ENCODE results near the gene SPATA21.
A peak's percentile ranks its signal among the peaks of the same experiment; 100 is the strongest.

Gene SPATA21

DNA sequence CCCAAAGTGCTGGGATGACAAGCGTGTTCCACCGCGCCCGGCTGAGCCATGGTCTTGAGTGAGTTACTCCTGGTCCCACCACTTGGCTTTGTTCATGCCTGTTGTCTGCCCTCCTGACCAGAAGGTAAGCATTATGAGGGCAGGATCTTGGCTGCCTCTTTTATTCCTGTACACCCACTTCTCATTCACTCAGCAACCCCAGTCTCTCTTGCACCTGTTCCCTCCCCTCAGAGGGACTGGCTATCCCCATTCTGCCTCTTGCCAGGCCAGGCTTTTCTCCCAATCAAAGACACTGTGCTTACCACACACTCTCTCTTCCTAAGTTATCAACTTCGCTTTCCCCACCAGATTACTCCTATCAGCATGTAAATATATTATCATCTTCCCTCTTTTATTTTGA, 26.4 kb downstream of the SPATA21 start:
- Mint-ChIP-seq H3K9me3 (no peaks in the 10 kb centered on the region), H3K27ac (no peak overlapping the region), H3K27me3 (peaks cover 7% of the 10 kb centered on the region), H3K36me3 (no peaks in the 10 kb centered on the region), H3K4me3 (no peak overlapping the region), H3K4me1 (peaks cover 5% of the 10 kb centered on the region)
- no peak for ATAC-seq

DNA sequence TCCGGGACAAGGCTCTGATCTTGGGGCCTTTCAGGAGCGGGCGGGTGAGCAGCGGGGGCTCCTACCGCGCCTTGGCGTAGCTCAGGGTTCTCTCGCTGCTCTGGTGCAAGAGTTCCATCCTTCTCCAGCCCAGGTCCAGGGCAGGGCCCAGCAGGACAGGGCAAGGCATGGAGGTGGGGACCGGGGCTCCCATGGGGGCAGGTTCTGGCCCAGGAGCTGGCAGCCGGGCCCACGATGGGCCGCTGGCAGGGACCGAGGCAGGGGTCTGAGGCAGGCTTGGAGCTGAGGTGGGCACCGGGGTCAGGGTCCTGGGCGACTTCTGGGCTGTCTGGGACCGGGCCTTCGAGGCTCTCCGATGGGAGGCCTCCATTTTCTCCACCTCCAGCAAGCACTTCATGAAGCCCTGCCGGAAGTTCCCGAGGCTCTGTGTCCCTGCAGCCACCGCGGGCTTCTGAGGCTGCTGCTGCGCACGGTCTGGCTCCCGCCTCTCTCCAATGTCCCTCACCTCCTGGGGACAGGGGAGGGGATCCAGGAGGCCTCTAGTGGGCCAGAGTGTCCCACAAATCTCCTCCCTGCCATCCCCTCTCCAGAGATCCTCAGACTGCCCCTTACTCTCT, 27.6 kb downstream of the SPATA21 start:
- ATAC-seq = peak; percentile 45
- no peaks in the 10 kb centered on the region for H3K9me3 Mint-ChIP-seq
- no peak overlapping the region for H3K4me3 Mint-ChIP-seq
- no peaks in the 10 kb centered on the region for H3K36me3 Mint-ChIP-seq
- peak overlapping the region; percentile 3 for H3K27ac Mint-ChIP-seq
- H3K27me3 Mint-ChIP-seq = peaks cover 7% of the 10 kb centered on the region
- peaks cover 5% of the 10 kb centered on the region for H3K4me1 Mint-ChIP-seq

DNA sequence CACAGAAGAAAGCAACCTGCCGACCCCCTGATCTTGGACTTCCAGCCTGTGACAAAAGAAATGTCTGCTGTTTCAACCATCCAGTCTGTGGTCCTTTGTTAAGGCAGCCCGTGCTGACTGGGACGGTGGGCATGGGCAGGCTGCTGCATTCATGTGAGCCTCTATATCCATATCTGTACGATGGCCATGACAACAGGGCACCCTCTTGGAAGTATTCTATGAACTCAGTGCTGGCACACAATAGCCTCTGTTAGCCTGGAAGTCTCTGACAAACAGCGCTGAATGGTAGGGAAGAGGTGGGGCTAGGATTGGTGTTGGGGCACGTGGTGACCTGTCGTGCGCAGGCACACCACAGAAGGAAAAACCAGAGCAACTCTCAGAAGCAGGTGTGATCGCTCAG, 30.4 kb downstream of the SPATA21 start:
- no peak overlapping the region for H3K4me3 Mint-ChIP-seq
- no peaks in the 10 kb centered on the region for H3K9me3 Mint-ChIP-seq
- peaks cover 5% of the 10 kb centered on the region for H3K4me1 Mint-ChIP-seq
- no peak overlapping the region for H3K27ac Mint-ChIP-seq
- no peaks in the 10 kb centered on the region for H3K36me3 Mint-ChIP-seq
- no peaks in the 10 kb centered on the region for H3K27me3 Mint-ChIP-seq
- ATAC-seq = no peak

DNA sequence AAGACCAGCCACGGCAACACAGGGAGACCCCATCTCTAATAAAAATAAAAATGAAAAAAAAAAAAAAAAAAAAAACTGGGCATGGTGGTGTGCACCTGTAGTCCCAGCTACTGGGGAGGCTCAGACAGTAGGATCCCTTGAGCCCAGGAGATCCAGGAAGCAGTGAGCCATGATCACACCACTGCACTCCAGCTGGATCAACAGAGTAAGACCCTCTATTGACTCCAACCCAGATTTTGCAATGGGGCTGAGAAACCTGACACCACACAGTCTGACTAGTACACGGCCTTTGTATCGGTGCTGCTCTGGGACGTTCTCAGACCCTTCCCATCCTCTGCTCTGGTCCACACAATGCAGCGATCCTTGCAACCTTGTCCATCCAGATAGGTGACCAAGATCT, 31.8 kb downstream of the SPATA21 start:
- Mint-ChIP-seq H3K27ac (no peak overlapping the region), H3K36me3 (no peaks in the 10 kb centered on the region), H3K9me3 (no peaks in the 10 kb centered on the region), H3K4me1 (peaks cover 5% of the 10 kb centered on the region), H3K27me3 (no peaks in the 10 kb centered on the region), H3K4me3 (no peak overlapping the region)
- ATAC-seq = no peak

DNA sequence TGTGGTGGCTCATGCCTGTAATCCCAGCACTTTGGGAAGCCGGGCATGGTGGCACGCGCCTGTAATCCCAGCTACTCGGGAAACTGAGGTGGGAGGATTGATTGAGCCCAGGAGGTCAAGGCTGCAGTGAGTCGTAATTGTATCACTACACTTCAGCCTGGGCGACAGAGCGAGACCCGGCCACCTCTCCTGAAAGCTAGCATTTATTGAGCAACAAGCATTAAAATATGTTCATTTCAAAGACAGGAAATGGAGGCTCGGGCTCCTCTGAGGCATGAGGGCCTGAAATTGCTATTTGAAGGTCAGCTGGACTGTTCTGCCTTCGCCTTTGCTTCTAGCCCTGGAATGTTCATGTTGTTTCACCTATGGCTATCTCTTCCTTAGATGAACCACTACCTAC, 34.5 kb downstream of the SPATA21 start:
- no peaks in the 10 kb centered on the region for H3K9me3 Mint-ChIP-seq
- peaks cover 20% of the 10 kb centered on the region for H3K36me3 Mint-ChIP-seq
- no peaks in the 10 kb centered on the region for H3K27me3 Mint-ChIP-seq
- H3K4me1 Mint-ChIP-seq = peaks cover 8% of the 10 kb centered on the region
- no peak for ATAC-seq
- H3K27ac Mint-ChIP-seq = no peak overlapping the region
- no peak overlapping the region for H3K4me3 Mint-ChIP-seq

DNA sequence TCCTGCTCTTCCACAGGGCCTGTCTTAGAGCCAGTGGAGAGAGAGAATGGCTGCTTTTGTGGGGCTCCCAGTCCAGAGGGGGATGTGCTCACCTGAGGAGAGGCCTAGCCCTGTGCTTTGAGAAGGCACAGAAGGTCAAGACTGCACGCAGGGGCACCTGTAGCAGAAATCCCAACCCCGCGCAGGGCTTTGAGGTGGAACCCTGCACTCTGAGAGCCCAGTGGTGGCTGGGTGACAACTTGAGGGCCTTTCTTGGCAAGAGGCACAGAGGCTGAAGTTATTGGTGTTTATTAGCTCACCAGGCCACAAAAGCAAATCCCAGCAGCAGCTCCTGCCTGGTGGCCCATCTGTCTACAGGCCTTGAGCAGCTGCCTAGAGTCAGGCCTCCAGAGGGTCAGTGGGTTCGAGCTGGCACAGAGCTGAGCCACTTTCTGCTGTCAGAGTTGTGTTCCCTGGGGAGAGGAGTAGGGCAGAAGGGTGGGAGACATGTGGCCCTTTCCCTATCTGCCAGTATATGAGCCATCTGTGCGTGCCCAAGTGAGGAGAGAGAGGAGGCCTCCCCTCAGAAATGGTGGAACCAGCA, 38.8 kb downstream of the SPATA21 start:
- H3K27ac Mint-ChIP-seq = peak overlapping the region; percentile 2
- peaks cover 50% of the 10 kb centered on the region for H3K36me3 Mint-ChIP-seq
- ATAC-seq = no peak
- H3K4me1 Mint-ChIP-seq = peaks cover 24% of the 10 kb centered on the region
- H3K9me3 Mint-ChIP-seq = no peaks in the 10 kb centered on the region
- H3K27me3 Mint-ChIP-seq = no peaks in the 10 kb centered on the region
- H3K4me3 Mint-ChIP-seq = no peak overlapping the region

DNA sequence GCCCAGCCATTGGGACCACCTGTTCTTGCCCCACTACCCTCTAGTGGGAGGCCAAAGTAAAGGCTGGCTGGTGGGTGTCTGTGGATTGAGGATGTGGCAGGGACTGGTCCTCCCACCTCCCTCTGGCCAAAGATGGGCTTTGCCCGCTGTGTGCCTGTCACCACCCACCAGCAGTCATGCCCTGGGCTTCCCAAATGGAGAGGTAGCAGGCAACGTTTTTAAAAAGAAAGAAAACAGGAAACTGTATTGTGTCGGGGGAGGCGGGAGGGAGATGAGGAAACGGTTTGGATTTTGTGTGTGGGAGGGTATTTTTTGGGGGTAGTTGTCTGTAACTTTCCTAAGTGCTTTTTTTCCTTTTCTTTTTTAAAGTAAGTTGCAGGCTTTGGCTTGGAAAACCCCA, 40.1 kb downstream of the SPATA21 start:
- Mint-ChIP-seq H3K27ac (peak overlapping the region; percentile 61), H3K27me3 (no peaks in the 10 kb centered on the region)

DNA sequence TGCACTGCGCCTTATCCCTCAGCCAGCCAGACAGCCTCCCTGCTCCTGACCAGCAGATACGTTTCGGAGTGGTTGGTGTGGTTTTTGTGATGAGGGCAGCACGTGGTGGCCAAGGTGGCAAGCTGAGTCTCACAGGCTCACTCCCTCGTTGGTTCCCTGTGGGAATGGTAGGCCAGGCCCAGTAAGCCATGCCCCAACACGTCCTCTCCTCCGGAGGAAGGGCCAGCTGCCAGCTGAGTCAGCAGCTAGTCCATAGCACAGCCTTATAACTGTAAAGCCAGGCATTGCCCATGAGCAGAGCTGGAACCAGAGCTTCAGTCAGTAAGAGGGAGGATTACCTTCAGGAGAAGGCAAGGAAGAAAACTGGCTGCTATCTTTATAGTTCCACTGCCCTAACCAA, 40.6 kb downstream of the SPATA21 start:
- Mint-ChIP-seq H3K27ac (no peak overlapping the region), H3K4me1 (peaks cover 43% of the 10 kb centered on the region), H3K27me3 (no peaks in the 10 kb centered on the region), H3K9me3 (no peaks in the 10 kb centered on the region), H3K4me3 (no peak overlapping the region), H3K36me3 (peaks cover 66% of the 10 kb centered on the region)
- ATAC-seq = no peak

More for the DNA sequence above, 40.1 kb downstream of the SPATA21 start:
- peaks cover 64% of the 10 kb centered on the region for H3K36me3 Mint-ChIP-seq
- no peaks in the 10 kb centered on the region for H3K9me3 Mint-ChIP-seq
- H3K4me3 Mint-ChIP-seq = no peak overlapping the region
- peaks cover 37% of the 10 kb centered on the region for H3K4me1 Mint-ChIP-seq
- no peak for ATAC-seq

DNA sequence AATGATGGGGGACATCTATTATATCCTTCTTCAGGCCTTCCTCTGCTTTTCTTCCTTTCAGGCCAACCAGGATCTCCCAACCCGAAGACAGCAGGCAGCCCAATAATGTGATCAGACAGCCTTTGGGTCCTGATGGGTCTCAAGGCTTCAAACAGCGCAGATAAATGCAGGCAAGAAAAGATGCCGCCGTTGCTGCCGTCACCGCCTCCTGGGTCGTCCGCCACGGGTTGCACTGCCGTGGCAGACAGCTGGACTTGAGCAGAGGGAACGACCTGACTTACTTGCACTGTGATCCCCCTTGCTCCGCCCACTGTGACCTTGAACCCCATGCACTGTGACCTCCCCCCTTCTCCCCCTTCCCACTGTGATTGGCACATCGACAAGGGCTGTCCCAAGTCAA, 42.2 kb downstream of the SPATA21 start:
- peaks cover 59% of the 10 kb centered on the region for H3K4me1 Mint-ChIP-seq
- H3K4me3 Mint-ChIP-seq = no peak overlapping the region
- H3K36me3 Mint-ChIP-seq = peaks cover 75% of the 10 kb centered on the region
- H3K27me3 Mint-ChIP-seq = no peaks in the 10 kb centered on the region
- no peaks in the 10 kb centered on the region for H3K9me3 Mint-ChIP-seq
- no peak overlapping the region for H3K27ac Mint-ChIP-seq
- no peak for ATAC-seq

DNA sequence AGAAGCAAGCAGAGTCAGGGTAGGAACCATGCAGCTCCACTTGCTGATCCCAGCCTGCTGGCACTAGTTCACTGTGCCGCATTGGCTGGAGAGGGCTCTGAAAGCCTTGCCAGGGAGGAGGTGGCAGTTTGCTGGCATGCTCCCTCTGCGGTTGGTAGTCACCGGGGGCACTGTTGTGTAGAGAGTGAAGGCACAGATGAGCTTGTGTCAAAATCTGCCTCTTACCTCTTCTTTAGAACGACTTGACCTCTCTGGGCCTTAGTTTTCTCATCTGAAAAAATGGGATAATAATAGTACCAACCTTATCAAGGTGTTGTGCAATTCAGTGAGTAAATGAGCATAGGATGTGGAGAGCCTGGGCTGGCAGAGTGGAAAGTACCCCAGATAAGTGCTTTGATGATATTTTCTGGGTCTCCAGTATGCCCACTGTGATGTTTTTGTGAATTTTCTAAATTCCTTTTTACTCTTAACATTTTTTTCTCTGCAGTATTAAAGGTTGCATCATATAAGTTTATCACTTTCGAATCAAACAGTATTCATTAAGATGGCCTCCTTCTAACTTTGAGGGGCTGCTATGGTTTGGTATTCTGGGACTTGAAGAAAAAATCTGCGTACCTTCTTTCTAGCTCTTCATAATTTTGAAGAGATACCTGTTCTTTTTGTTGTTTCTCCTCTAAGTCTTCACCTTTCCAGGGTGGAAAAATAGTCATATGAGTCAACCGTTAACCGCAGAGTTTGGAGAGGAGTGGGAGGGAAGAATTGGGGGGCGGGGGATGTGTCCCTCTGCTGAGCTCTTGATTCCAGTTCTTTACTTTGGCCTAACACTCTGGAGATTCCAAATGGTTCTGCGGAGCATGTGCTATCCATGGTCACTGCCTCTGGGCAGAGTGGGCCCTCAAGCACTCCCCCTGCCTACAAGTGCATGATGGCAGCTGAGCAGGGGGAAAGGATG, 43.4 kb downstream of the SPATA21 start:
- peaks cover 54% of the 10 kb centered on the region for H3K4me1 Mint-ChIP-seq
- H3K36me3 Mint-ChIP-seq = peaks cover 67% of the 10 kb centered on the region

DNA sequence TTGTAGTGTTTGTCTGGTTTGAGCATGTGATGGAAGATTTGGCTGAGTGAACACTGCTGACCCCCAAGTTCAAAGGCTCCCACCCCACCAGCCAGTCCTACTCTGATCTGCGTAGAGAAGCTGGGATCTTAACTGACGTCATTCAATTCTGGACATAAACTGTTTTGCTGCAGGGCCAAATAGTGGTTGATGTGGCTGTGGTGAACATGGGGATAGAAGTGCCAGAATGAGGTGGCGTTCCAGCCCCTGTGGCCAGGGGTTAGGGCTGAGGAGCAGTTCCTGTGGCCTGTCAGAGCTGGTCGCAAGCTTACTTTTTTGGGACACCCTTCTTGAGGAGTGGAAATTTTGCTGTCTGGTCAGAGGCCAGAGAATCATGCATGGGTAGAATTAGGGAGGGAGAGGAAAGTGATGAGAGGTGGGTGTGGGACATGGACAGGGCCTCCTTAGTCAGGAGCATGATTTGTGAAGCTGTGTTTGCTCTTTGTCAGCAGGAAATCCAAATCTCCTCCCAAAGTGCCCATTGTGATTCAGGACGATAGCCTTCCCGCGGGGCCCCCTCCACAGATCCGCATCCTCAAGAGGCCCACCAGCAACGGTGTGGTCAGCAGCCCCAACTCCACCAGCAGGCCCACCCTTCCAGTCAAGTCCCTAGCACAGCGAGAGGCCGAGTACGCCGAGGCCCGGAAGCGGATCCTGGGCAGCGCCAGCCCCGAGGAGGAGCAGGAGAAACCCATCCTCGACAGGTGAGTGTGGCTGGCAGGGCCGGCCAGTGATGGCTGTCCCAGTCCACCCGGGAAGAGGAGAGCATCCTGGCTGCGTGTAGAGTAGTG, 44.3 kb downstream of the SPATA21 start:
- no peaks in the 10 kb centered on the region for H3K27me3 Mint-ChIP-seq
- H3K27ac Mint-ChIP-seq = peak overlapping the region; percentile 46
- no peaks in the 10 kb centered on the region for H3K9me3 Mint-ChIP-seq
- H3K36me3 Mint-ChIP-seq = peaks cover 58% of the 10 kb centered on the region
- no peak for ATAC-seq
- H3K4me3 Mint-ChIP-seq = no peak overlapping the region
- peaks cover 54% of the 10 kb centered on the region for H3K4me1 Mint-ChIP-seq

More for the DNA sequence above, 43.4 kb downstream of the SPATA21 start:
- H3K4me3 Mint-ChIP-seq = no peak overlapping the region
- no peak overlapping the region for H3K27ac Mint-ChIP-seq
- ATAC-seq = no peak
- H3K27me3 Mint-ChIP-seq = no peaks in the 10 kb centered on the region
- no peaks in the 10 kb centered on the region for H3K9me3 Mint-ChIP-seq

DNA sequence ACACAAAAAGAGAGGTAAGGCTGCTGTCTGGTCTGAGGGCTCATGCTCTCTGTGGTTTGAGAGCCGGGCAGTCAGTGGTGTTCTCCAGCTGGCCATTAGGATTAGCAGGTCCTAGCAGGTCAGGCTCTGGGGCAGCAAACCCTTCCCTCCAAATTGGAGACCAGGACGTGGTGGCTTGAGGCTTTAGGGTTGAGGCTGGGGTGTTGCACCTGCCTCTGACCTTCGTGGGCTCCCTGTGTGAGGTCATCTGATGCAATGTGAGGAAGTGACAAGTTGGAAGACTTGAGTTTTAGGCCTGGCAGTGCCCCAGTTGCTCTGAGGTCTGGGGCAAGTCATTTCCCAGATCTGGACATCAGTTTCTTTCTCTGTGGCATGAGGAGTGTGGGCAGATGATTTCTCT, 45.8 kb downstream of the SPATA21 start:
- peak overlapping the region; percentile 63 for H3K27ac Mint-ChIP-seq
- no peak for ATAC-seq
- H3K36me3 Mint-ChIP-seq = peaks cover 45% of the 10 kb centered on the region
- no peaks in the 10 kb centered on the region for H3K27me3 Mint-ChIP-seq
- H3K4me3 Mint-ChIP-seq = no peak overlapping the region
- peaks cover 53% of the 10 kb centered on the region for H3K4me1 Mint-ChIP-seq
- H3K9me3 Mint-ChIP-seq = no peaks in the 10 kb centered on the region

DNA sequence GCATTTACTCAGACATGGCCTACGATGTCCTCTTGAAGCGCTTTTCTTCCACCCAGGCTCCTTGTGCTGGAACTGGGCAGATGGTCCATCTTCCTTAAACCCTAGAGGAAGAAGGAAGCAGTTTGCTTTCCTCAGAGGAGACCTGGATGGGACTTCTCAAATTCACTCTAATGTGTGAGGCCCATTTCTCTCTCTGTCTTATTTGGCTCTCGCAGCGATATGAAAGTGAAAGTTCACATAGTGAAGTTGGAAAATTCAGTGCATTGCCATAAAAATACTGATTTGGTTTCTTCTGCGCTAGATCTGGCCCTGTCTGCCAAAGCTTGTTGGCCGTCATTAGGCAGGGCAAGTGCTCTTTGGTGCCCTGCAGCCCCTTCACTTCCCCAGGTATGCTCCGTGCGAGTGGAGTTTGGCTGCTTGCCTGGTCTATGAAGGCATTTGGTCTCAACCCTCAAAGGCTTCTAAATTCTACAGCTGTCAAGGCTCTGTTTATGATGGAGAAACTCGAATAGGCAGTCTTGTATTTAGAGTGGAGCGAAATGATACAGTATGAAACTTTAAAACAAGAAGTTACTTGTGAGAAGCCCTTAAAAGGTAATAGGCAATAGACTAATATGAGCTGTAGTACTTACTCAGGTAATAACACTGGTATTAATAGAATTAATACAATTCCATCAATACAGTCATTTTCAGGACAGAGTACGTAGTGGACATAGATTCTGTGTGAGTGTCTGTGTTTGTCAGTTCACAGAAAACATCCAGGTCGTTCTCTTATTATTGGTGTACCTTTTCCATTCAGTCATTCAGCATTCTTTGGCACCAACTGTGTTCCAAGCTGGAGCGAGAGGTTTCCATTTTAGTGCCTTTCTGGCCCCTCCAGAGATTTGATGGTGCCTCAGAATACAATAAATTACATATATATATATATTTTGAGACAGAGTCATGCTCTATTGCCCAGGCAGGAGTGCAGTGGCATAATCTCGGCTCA, 49.7 kb downstream of the SPATA21 start:
- ATAC-seq = peak; percentile 88
- H3K4me3 Mint-ChIP-seq = peak overlapping the region; percentile 80
- H3K4me1 Mint-ChIP-seq = peaks cover 78% of the 10 kb centered on the region
- H3K9me3 Mint-ChIP-seq = no peaks in the 10 kb centered on the region
- no peaks in the 10 kb centered on the region for H3K27me3 Mint-ChIP-seq
- H3K27ac Mint-ChIP-seq = peak overlapping the region; percentile 91
- peaks cover 43% of the 10 kb centered on the region for H3K36me3 Mint-ChIP-seq
